Keratinocyte (primary cell): ENCODE measurements around the gene C16orf96. TPM values are rescaled to one million over a fixed set of nuclear protein-coding genes. Genes with fewer than 3 reads are reported as not detected.

Source experiments
- DNase-seq: peaks from one replicate; pipeline ENCODE4 v3.0.0-alpha.2; 2011; ENCODE audit warnings: low read depth, missing footprints, low spot score
- FAIRE-seq: peaks from 2 replicates; lab custom pipeline; 2011; peaks lifted over from hg19 to GRCh38; lab: Jason Lieb, UNC
- H2AFZ ChIP-seq: 2 replicates; pipeline ENCODE4 v1.6.0; 2012; ENCODE audit warnings: low read length, control low read depth, inconsistent platforms; ENCODE audit not compliant: control insufficient read depth
- H3K27ac ChIP-seq: 2 replicates; pipeline ENCODE4 v1.5.1; 2011; ENCODE audit warnings: low read length; ENCODE audit not compliant: control insufficient read depth, insufficient read depth
- H3K27me3 ChIP-seq: 3 replicates; pipeline ENCODE4 v1.6.0; 2011; ENCODE audit warnings: low read length; ENCODE audit not compliant: control insufficient read depth, insufficient read depth; ENCODE audit errors: extremely low read depth
- H3K36me3 ChIP-seq, 2 experiments: 2 replicates in 1 of 2; 3 replicates in 1 of 2; pipeline ENCODE4 v1.5.1; 2011; ENCODE audit warnings: low read length in 2 of 2, mild to moderate bottlenecking in 1 of 2; ENCODE audit not compliant: control insufficient read depth in 2 of 2, insufficient read depth in 2 of 2; ENCODE audit errors: extremely low read depth in 1 of 2
- H3K4me1 ChIP-seq: 3 replicates; pipeline ENCODE4 v1.5.1; 2011; ENCODE audit warnings: low read length; ENCODE audit not compliant: control insufficient read depth, insufficient read depth; ENCODE audit errors: extremely low read depth
- H3K4me2 ChIP-seq: 3 replicates; pipeline ENCODE4 v1.6.0; 2011; ENCODE audit warnings: low read depth, low read length; ENCODE audit not compliant: control insufficient read depth, insufficient read depth; ENCODE audit errors: extremely low read depth
- H3K4me3 ChIP-seq, 3 experiments: fragments of 200-600 bp in 1 of 3; sonication (generic) in 1 of 3; 2 replicates in 2 of 3; 3 replicates in 1 of 3; pipeline ENCODE4 v1.5.1; 2011 to 2016; ENCODE audit warnings: low read length in 3 of 3, mild to moderate bottlenecking in 3 of 3, control low read depth in 2 of 3, inconsistent platforms in 1 of 3, low read depth in 1 of 3, mixed read lengths in 1 of 3, mixed run types in 1 of 3, moderate library complexity in 1 of 3; ENCODE audit not compliant: control insufficient read depth in 2 of 3, insufficient read depth in 2 of 3; ENCODE audit errors: extremely low read depth in 1 of 3
- H3K79me2 ChIP-seq: 2 replicates; pipeline ENCODE4 v1.6.0; 2012; ENCODE audit warnings: low read length; ENCODE audit not compliant: control insufficient read depth, insufficient read depth
- H3K9ac ChIP-seq: 3 replicates; pipeline ENCODE4 v1.6.0; 2011; ENCODE audit warnings: low read length; ENCODE audit not compliant: control insufficient read depth, insufficient read depth; ENCODE audit errors: extremely low read depth
- H3K9me1 ChIP-seq: 3 replicates; pipeline ENCODE4 v1.6.0; 2011; ENCODE audit warnings: low read length; ENCODE audit not compliant: control insufficient read depth, insufficient read depth; ENCODE audit errors: extremely low read depth
- H3K9me3 ChIP-seq: 2 replicates; pipeline ENCODE4 v1.5.1; 2012; ENCODE audit warnings: low read depth, low read length; ENCODE audit not compliant: control insufficient read depth
- H4K20me1 ChIP-seq: 3 replicates; pipeline ENCODE4 v1.6.0; 2011; ENCODE audit warnings: low read length; ENCODE audit not compliant: control insufficient read depth, insufficient read depth; ENCODE audit errors: extremely low read depth
- EZH2 ChIP-seq: IDR thresholded peaks from one replicate; pipeline ENCODE4 v1.6.1; 2012; ENCODE audit warnings: inconsistent platforms, mild to moderate bottlenecking, low read length, moderate library complexity
- dilution Hi-C: fragments of 300-500 bp; cut with MboI; formaldehyde crosslinking; loops from one replicate; pipeline ENCODE4 v1.7.0; 2020; ENCODE audit warnings: low sequenced_read_pairs; ENCODE audit not compliant: extremely low pct_ligation_motif_present
- polyA plus RNA-seq, 5 experiments: library from polyadenylated mRNA; depleted of rRNA in 3 of 5; stranded (reverse) in 3 of 5; stranded (forward) in 1 of 5; unstranded in 1 of 5; fragments of >200 nt; gene quantifications; 1 replicate in 1 of 5; 2 replicates in 3 of 5; 3 replicates in 1 of 5; pipeline versions ENCODE4 v1.2.1 to v1.2.3, GENCODE V29; 2011 to 2012; ENCODE audit warnings: missing spikeins in 2 of 5, low read depth in 1 of 5, low replicate concordance in 1 of 5
- TF ChIP-seq, protein P1 (sequence below), 3 experiments: IDR thresholded peaks in 1 of 3; conservative IDR thresholded peaks in 1 of 3; optimal IDR thresholded peaks in 1 of 3; 2 replicates in 2 of 3; 3 replicates in 1 of 3; pipeline versions ENCODE3 to v1.5.1; 2011; ENCODE audit warnings: low read length in 3 of 3, mild to moderate bottlenecking in 3 of 3, moderate library complexity in 2 of 3, control low read depth in 1 of 3, inconsistent platforms in 1 of 3; ENCODE audit not compliant: insufficient read depth in 2 of 3; ENCODE audit errors: extremely low read depth in 1 of 3

Gene C16orf96
- polyA plus RNA-seq, 1 donor (not counting 4 experiments of a cell fraction or from before 2014, with no cell fraction given), result not detected

DNA sequence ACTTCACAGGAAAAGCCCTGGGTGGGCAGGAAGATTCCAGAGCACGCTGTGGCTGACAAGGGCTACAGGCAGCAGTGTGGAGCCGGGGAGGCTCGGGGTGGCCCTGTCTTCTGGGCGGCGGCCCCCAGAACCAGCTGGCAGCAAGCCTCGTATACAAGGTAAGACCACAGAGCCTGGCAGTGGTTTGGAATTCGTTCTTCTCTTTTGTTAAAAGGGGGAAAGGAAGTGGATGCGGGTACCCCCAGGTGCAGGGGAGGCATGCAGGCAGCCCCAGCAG, 52.5 kb downstream of the C16orf96 start:
- no peak overlapping the region for H3K4me3 ChIP-seq
- FAIRE-seq (no peak), DNase-seq (no peak)
- peaks cover 28% of the 10 kb centered on the region for H3K79me2 ChIP-seq
- no peak overlapping the region for H3K27ac ChIP-seq
- H3K36me3 ChIP-seq, result peaks cover 3 to 4% of the 10 kb centered on the region in 2 experiments
- dilution Hi-C loops, result no loop called here
- H3K9me1 ChIP-seq, result no peaks in the 10 kb centered on the region
- H2AFZ ChIP-seq, result no peak overlapping the region
- no peaks in the 10 kb centered on the region for H3K27me3 ChIP-seq
- H3K4me2 ChIP-seq, result no peak overlapping the region
- TF ChIP-seq, protein P1, sequence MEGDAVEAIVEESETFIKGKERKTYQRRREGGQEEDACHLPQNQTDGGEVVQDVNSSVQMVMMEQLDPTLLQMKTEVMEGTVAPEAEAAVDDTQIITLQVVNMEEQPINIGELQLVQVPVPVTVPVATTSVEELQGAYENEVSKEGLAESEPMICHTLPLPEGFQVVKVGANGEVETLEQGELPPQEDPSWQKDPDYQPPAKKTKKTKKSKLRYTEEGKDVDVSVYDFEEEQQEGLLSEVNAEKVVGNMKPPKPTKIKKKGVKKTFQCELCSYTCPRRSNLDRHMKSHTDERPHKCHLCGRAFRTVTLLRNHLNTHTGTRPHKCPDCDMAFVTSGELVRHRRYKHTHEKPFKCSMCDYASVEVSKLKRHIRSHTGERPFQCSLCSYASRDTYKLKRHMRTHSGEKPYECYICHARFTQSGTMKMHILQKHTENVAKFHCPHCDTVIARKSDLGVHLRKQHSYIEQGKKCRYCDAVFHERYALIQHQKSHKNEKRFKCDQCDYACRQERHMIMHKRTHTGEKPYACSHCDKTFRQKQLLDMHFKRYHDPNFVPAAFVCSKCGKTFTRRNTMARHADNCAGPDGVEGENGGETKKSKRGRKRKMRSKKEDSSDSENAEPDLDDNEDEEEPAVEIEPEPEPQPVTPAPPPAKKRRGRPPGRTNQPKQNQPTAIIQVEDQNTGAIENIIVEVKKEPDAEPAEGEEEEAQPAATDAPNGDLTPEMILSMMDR (optimal IDR thresholded peaks at IDR 0.05 in 1 of 3, IDR thresholded peaks at IDR 0.05 in 1 of 3, conservative IDR thresholded peaks at IDR 0.05 in 1 of 3; ENCODE audit: extremely low read depth in 1 of 3, insufficient read depth in 2 of 3, low read length in 3 of 3), result no peak
- no peak for TF ChIP-seq EZH2
- H3K4me1 ChIP-seq, result peaks cover 13% of the 10 kb centered on the region
- no peak overlapping the region for H3K9ac ChIP-seq
- H4K20me1 ChIP-seq, result no peaks in the 10 kb centered on the region
- no peaks in the 10 kb centered on the region for H3K9me3 ChIP-seq

DNA sequence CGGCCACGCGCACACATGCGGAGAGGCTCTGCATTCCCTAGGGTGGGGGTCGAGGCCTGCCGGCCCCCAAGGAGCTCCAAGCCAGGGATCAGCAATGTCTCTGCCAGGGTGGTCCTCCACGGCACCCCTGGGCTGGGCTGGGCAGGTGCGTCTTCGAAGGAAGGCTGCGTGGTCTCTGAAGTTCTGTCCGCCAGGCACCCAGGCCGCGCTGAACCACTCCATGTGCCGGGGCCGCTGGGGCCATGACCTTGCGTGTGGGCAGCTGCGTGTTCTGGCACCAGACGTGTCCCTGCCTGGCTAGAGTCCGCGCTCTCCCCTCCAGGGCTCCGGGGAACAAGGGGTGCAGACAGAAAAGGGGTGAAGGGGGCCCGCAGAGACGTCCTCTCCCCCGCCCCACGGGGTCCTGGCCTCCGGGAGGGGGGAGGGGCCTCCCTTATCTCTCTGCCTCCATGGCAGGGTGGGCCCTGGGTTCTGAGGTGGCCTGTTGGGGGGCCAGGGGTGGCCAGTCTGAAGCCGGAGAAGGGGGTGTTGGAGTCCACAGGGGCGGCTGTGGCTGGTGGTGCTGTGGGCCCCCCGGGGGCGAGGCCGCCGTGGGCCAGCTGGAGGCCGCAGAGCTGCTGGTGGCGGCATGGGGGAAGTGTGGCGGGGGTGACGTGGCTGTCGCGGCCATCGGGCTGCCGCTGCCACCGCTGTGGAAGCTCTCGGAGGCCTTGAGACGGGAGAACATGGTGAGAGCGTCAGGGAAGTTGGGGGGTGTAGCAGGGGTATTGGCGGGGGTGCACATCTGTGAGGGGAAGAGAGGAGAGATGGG, 53.3 kb downstream of the C16orf96 start:
- Histone ChIP-seq H3K79me2 (peaks cover 33% of the 10 kb centered on the region), H3K36me3 (peaks cover 3 to 4% of the 10 kb centered on the region in 2 experiments), H3K9me1 (no peaks in the 10 kb centered on the region), H3K4me1 (peaks cover 13% of the 10 kb centered on the region), H2AFZ (no peak overlapping the region), H3K27ac (no peak overlapping the region), H3K4me2 (no peak overlapping the region), H4K20me1 (no peaks in the 10 kb centered on the region), H3K9ac (no peak overlapping the region), H3K9me3 (no peaks in the 10 kb centered on the region), H3K27me3 (no peaks in the 10 kb centered on the region), H3K4me3 (no peak overlapping the region)
- dilution Hi-C loops, result no loop called here
- DNase-seq (no peak), FAIRE-seq (no peak)
- no peak for TF ChIP-seq EZH2
- TF ChIP-seq, protein P1 (optimal IDR thresholded peaks at IDR 0.05 in 1 of 3, IDR thresholded peaks at IDR 0.05 in 1 of 3, conservative IDR thresholded peaks at IDR 0.05 in 1 of 3; ENCODE audit: extremely low read depth in 1 of 3, insufficient read depth in 2 of 3, low read length in 3 of 3), result no peak
